MCF 10A (cell line): ENCODE results near the gene SLC34A1. TPM values are rescaled to one million over a fixed set of nuclear protein-coding genes. Genes with fewer than 3 reads are reported as not detected.

ENCODE experiments used
- BruUV-seq: library from RNA; stranded (reverse); fragments of 400-500 nt; replicated peaks from 2 replicates; lab custom pipeline; 2021; lab: Mats Ljungman, UMichigan
- CTCF ChIA-PET: fragments of 300-600 bp; sonication (Branson Sonifier 250); formaldehyde crosslinking; extraction: SDS; loops from one replicate; lab custom pipeline; 2021; ENCODE audit warnings: antibody characterized with exemption, inconsistent platforms; lab: Yijun Ruan, JAX
- POLR2A ChIA-PET: fragments of 300-600, 350-650 bp; sonication (Branson Sonifier 250); formaldehyde crosslinking; extraction: SDS; loops from one replicate; lab custom pipeline; 2020; ENCODE audit warnings: antibody characterized with exemption, inconsistent platforms; lab: Yijun Ruan, JAX
- DNase-seq: peaks from one replicate; pipeline ENCODE4 v3.0.0-alpha.2; 2018; ENCODE audit not compliant: unreplicated experiment
- H3K27ac Mint-ChIP-seq: one replicate; pipeline ENCODE4 v1.8.0; 2022; ENCODE audit warnings: mild to moderate bottlenecking, low read depth, mixed read lengths; ENCODE audit not compliant: unreplicated experiment
- H3K27me3 Mint-ChIP-seq: one replicate; pipeline ENCODE4 v1.8.0; 2022; ENCODE audit warnings: mixed read lengths; ENCODE audit not compliant: insufficient read depth, unreplicated experiment
- H3K36me3 Mint-ChIP-seq: one replicate; pipeline ENCODE4 v1.8.0; 2022; ENCODE audit warnings: mild to moderate bottlenecking, moderate library complexity, mixed read lengths; ENCODE audit not compliant: insufficient read depth, unreplicated experiment
- H3K4me1 Mint-ChIP-seq: one replicate; pipeline ENCODE4 v1.8.0; 2022; ENCODE audit warnings: mixed read lengths; ENCODE audit not compliant: insufficient read depth, unreplicated experiment
- H3K4me3 Mint-ChIP-seq: one replicate; pipeline ENCODE4 v1.8.0; 2022; ENCODE audit warnings: mild to moderate bottlenecking, moderate library complexity, mixed read lengths; ENCODE audit not compliant: unreplicated experiment
- H3K9me3 Mint-ChIP-seq: one replicate; pipeline ENCODE4 v1.8.0; 2022; ENCODE audit warnings: mixed read lengths; ENCODE audit not compliant: unreplicated experiment
- intact Hi-C: fragments of 100-400 bp; cut with micrococcal nuclease; formaldehyde crosslinking; loops from 2 replicates; pipeline ENCODE4 v1.14.1; 2022
- total RNA-seq: library from RNA; stranded (reverse); gene quantifications from 2 replicates; pipeline ENCODE4 v1.2.3, GENCODE V29; 2022
- TF ChIP-seq, protein P1 (sequence below): fragments of 200-600 bp; IDR thresholded peaks from one replicate; pipeline ENCODE4 v1.8.0; 2022; ENCODE audit warnings: antibody characterized with exemption, mild to moderate bottlenecking; ENCODE audit not compliant: unreplicated experiment

Gene SLC34A1
- total RNA-seq, 1 experiment from 2014 or later: not detected

DNA sequence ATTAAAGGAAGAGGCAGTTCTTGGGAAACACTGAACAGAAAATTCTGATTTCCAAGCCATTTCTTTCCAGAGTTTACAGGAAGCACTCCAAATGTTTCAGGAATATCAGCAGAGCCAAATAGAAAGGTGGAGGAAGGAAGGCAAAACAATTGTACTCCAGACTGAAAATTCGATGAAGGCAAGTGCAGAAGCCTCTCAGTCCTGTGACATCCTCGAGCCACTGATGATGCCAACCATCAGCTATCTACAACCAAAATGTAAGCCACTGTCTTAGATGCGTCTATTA, 34.9 kb upstream of the SLC34A1 start:
- Mint-ChIP-seq H3K4me3 (peak overlapping the region; percentile 93), H3K4me1 (peaks cover 27% of the 10 kb centered on the region), H3K27ac (no peak overlapping the region), H3K27me3 (no peaks in the 10 kb centered on the region), H3K36me3 (peaks cover 34% of the 10 kb centered on the region), H3K9me3 (no peaks in the 10 kb centered on the region)
- CTCF ChIA-PET: interaction anchor here (0.6 to 5.2 kb wide), 8 partner anchors 19 to 213 kb away, joined by 3 to 44 read pairs (median 6); no protein-coding TSS in a partner anchor
- TF ChIP-seq, protein P1, sequence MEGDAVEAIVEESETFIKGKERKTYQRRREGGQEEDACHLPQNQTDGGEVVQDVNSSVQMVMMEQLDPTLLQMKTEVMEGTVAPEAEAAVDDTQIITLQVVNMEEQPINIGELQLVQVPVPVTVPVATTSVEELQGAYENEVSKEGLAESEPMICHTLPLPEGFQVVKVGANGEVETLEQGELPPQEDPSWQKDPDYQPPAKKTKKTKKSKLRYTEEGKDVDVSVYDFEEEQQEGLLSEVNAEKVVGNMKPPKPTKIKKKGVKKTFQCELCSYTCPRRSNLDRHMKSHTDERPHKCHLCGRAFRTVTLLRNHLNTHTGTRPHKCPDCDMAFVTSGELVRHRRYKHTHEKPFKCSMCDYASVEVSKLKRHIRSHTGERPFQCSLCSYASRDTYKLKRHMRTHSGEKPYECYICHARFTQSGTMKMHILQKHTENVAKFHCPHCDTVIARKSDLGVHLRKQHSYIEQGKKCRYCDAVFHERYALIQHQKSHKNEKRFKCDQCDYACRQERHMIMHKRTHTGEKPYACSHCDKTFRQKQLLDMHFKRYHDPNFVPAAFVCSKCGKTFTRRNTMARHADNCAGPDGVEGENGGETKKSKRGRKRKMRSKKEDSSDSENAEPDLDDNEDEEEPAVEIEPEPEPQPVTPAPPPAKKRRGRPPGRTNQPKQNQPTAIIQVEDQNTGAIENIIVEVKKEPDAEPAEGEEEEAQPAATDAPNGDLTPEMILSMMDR: no peak
- DNase-seq: no peak
- POLR2A ChIA-PET: interaction anchor here (0.6 to 1.1 kb wide), 2 partner anchors 77 to 608 kb away, joined by 3 to 4 read pairs; no protein-coding TSS in a partner anchor
- BruUV-seq: no TSS peak
- intact Hi-C loops: no loop called here

DNA sequence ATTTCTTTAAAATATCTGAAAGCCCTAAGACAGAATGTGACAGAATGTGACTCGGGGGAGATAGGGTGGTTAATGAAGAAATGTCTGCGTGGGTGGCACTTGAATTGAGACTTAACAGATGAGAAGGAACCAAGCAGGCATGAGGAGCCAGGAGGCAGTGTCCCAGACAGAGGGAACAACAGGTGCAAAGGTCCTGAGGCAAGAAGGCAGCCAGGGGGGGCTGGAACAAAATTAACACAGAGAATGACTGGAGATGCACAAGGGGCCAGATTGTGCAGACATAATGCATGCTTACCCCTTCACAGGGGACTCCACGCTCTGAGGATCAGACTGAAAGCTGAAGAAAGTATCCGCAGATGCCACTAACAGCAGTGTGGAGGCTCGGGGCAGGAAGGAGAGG, 34.5 kb upstream of the SLC34A1 start:
- ChIA-PET CTCF (interaction anchor here (0.6 to 5.2 kb wide), 9 partner anchors 15 to 811 kb away, joined by 3 to 44 read pairs (median 8); no protein-coding TSS in a partner anchor), POLR2A (interaction anchor here (0.6 to 4.1 kb wide), 8 partner anchors 21 to 608 kb away, joined by 3 to 58 read pairs (median 7); partner anchors contain the start of genes PRELID1 and RAB24)
- Mint-ChIP-seq H3K4me1 (peaks cover 27% of the 10 kb centered on the region), H3K27ac (peak overlapping the region; percentile 98), H3K27me3 (no peaks in the 10 kb centered on the region), H3K9me3 (no peaks in the 10 kb centered on the region), H3K4me3 (peak overlapping the region; percentile 93), H3K36me3 (peaks cover 30% of the 10 kb centered on the region)
- no TSS peak for BruUV-seq
- DNase-seq: no peak
- TF ChIP-seq, protein P1: no peak
- intact Hi-C loops: no loop called here

DNA sequence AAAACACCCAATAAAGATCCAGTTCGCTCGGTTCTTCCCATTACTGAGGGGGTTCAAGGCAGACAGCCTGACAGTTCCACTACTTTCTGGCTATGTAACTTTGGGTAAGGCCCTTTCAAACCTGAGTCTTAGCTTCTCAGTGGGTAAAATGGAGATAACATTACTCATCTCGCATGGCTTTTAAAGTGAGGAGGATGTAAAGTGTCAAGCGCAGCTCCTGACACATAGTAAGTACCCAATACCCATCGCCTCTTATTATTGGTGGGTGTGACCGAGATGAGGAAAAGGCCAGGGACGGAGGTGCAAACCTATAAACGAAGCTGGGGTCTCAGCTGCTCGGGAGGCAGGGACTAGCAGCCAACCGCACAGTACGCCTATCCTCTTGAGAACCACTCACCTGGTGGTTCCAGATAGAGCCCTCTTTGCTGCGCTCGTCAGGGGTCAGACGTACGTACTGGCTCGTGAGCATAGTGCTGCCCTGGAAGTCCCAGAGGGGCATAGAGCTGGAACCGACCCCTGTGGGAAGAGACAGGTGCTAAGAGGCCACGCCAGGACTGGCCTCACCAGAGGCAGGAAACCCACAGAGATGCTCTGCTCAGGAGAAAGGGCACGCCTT, 33.4 kb upstream of the SLC34A1 start:
- ChIA-PET CTCF (interaction anchor here (0.6 to 5.2 kb wide), 11 partner anchors 11 to 52 kb away, joined by 3 to 44 read pairs (median 9); no protein-coding TSS in a partner anchor), POLR2A (interaction anchor here (0.6 to 4.1 kb wide), 27 partner anchors 10 to 1279 kb away, joined by 3 to 58 read pairs (median 4); partner anchors contain the start of genes DDX41, GRK6, PDLIM7 and PRELID1)
- Mint-ChIP-seq H3K36me3 (peaks cover 19% of the 10 kb centered on the region), H3K4me1 (peaks cover 27% of the 10 kb centered on the region), H3K9me3 (no peaks in the 10 kb centered on the region), H3K27me3 (no peaks in the 10 kb centered on the region), H3K27ac (peak overlapping the region; percentile 98), H3K4me3 (peak overlapping the region; percentile 93)
- DNase-seq: no peak
- TF ChIP-seq, protein P1: no peak
- intact Hi-C loops: no loop called here
- BruUV-seq: TSS peak; percentile 44
